Stimulated activated naive CD8-positive, alpha-beta T cell treated with anti-CD3 and anti-CD28 coated beads, Interleukin-15, Interleukin-2, amounts not matched to agents 100 ng/mL and 50 ng/mL, for 24 hours (primary cell): Measurements from ENCODE around the gene GALNT17.
"Not testable (repeated sequence)": the region's sequence is repeated elsewhere in the genome, so short reads cannot be mapped to it uniquely, and the experiment has no call there.

Source experiments
- H3K27ac Mint-ChIP-seq: one replicate; pipeline ENCODE4 v1.8.0; 2021; ENCODE audit warnings: mild to moderate bottlenecking, mixed read lengths
- H3K27me3 Mint-ChIP-seq: one replicate; pipeline ENCODE4 v1.8.0; 2021; ENCODE audit warnings: mixed read lengths
- H3K36me3 Mint-ChIP-seq: one replicate; pipeline ENCODE4 v1.8.0; 2021; ENCODE audit warnings: low read depth, mixed read lengths
- H3K4me1 Mint-ChIP-seq: one replicate; pipeline ENCODE4 v1.8.0; 2021; ENCODE audit warnings: low read depth, mixed read lengths
- H3K4me3 Mint-ChIP-seq: one replicate; pipeline ENCODE4 v1.8.0; 2021; ENCODE audit warnings: mild to moderate bottlenecking, mixed read lengths
- H3K9me3 Mint-ChIP-seq: one replicate; pipeline ENCODE4 v1.8.0; 2021; ENCODE audit warnings: mixed read lengths

Gene GALNT17

GRCh38 chr7:71584256-71584655 is 452.3 kb downstream of the GALNT17 start:
- H3K27ac Mint-ChIP-seq: no peak overlapping the region
- no peaks in the 10 kb centered on the region for H3K4me1 Mint-ChIP-seq
- no peaks in the 10 kb centered on the region for H3K36me3 Mint-ChIP-seq
- no peak overlapping the region for H3K4me3 Mint-ChIP-seq
- no peaks in the 10 kb centered on the region for H3K27me3 Mint-ChIP-seq
- H3K9me3 Mint-ChIP-seq: peaks cover 9% of the 10 kb centered on the region

- H3K27ac Mint-ChIP-seq: no peak overlapping the region
- H3K4me3 Mint-ChIP-seq: no peak overlapping the region
Measured at GRCh38 chr7:71591876-71592275, 459.9 kb downstream of the GALNT17 start.

GRCh38 chr7:71592388-71592787 is 460.4 kb downstream of the GALNT17 start:
- H3K36me3 Mint-ChIP-seq, H3K4me1 Mint-ChIP-seq, H3K4me3 Mint-ChIP-seq, H3K27ac Mint-ChIP-seq, H3K27me3 Mint-ChIP-seq: not testable (repeated sequence)
- H3K9me3 Mint-ChIP-seq: peaks cover 15% of the 10 kb centered on the region

More at GRCh38 chr7:71591876-71592275, 459.9 kb downstream of the GALNT17 start:
- no peaks in the 10 kb centered on the region for H3K27me3 Mint-ChIP-seq
- H3K36me3 Mint-ChIP-seq: no peaks in the 10 kb centered on the region
- peaks cover 15% of the 10 kb centered on the region for H3K9me3 Mint-ChIP-seq
- no peaks in the 10 kb centered on the region for H3K4me1 Mint-ChIP-seq

- no peaks in the 10 kb centered on the region for H3K4me1 Mint-ChIP-seq
- no peaks in the 10 kb centered on the region for H3K36me3 Mint-ChIP-seq
- no peak overlapping the region for H3K4me3 Mint-ChIP-seq
- H3K9me3 Mint-ChIP-seq: peaks cover 19% of the 10 kb centered on the region
- no peak overlapping the region for H3K27ac Mint-ChIP-seq
- H3K27me3 Mint-ChIP-seq: no peaks in the 10 kb centered on the region
Measured at GRCh38 chr7:71594736-71595135, 462.8 kb downstream of the GALNT17 start.

GRCh38 chr7:71595176-71595575 is 463.2 kb downstream of the GALNT17 start:
- no peaks in the 10 kb centered on the region for H3K36me3 Mint-ChIP-seq
- no peak overlapping the region for H3K27ac Mint-ChIP-seq
- H3K4me1 Mint-ChIP-seq: no peaks in the 10 kb centered on the region
- no peaks in the 10 kb centered on the region for H3K27me3 Mint-ChIP-seq
- H3K9me3 Mint-ChIP-seq: peaks cover 19% of the 10 kb centered on the region
- H3K4me3 Mint-ChIP-seq: no peak overlapping the region

- Mint-ChIP-seq H3K27me3 (no peaks in the 10 kb centered on the region), H3K27ac (no peak overlapping the region), H3K36me3 (no peaks in the 10 kb centered on the region), H3K4me1 (no peaks in the 10 kb centered on the region), H3K9me3 (peaks cover 30% of the 10 kb centered on the region), H3K4me3 (no peak overlapping the region)
Measured at GRCh38 chr7:71598553-71598952, 466.6 kb downstream of the GALNT17 start.

- no peak overlapping the region for H3K4me3 Mint-ChIP-seq
- H3K9me3 Mint-ChIP-seq: peaks cover 23% of the 10 kb centered on the region
- H3K36me3 Mint-ChIP-seq: no peaks in the 10 kb centered on the region
- H3K27me3 Mint-ChIP-seq: no peaks in the 10 kb centered on the region
- H3K27ac Mint-ChIP-seq: no peak overlapping the region
- H3K4me1 Mint-ChIP-seq: no peaks in the 10 kb centered on the region
Measured at GRCh38 chr7:71601851-71602250, 469.9 kb downstream of the GALNT17 start.

GRCh38 chr7:71604818-71605414 is 473.0 kb downstream of the GALNT17 start:
- Mint-ChIP-seq H3K4me3 (no peak overlapping the region), H3K27ac (no peak overlapping the region), H3K4me1 (no peaks in the 10 kb centered on the region), H3K9me3 (peaks cover 35% of the 10 kb centered on the region), H3K36me3 (no peaks in the 10 kb centered on the region), H3K27me3 (no peaks in the 10 kb centered on the region)

- no peak overlapping the region for H3K27ac Mint-ChIP-seq
- H3K4me1 Mint-ChIP-seq: no peaks in the 10 kb centered on the region
- H3K36me3 Mint-ChIP-seq: no peaks in the 10 kb centered on the region
- H3K9me3 Mint-ChIP-seq: peaks cover 22% of the 10 kb centered on the region
- no peaks in the 10 kb centered on the region for H3K27me3 Mint-ChIP-seq
- no peak overlapping the region for H3K4me3 Mint-ChIP-seq
Measured at GRCh38 chr7:71611986-71612385, 480.0 kb downstream of the GALNT17 start.

GRCh38 chr7:71612911-71613310 is 481.0 kb downstream of the GALNT17 start:
- no peaks in the 10 kb centered on the region for H3K4me1 Mint-ChIP-seq
- H3K27ac Mint-ChIP-seq: no peak overlapping the region
- H3K36me3 Mint-ChIP-seq: no peaks in the 10 kb centered on the region
- peaks cover 13% of the 10 kb centered on the region for H3K9me3 Mint-ChIP-seq
- no peak overlapping the region for H3K4me3 Mint-ChIP-seq
- H3K27me3 Mint-ChIP-seq: no peaks in the 10 kb centered on the region

GRCh38 chr7:71613313-71613712 is 481.4 kb downstream of the GALNT17 start:
- Mint-ChIP-seq H3K4me3 (no peak overlapping the region), H3K27ac (no peak overlapping the region), H3K36me3 (no peaks in the 10 kb centered on the region), H3K27me3 (no peaks in the 10 kb centered on the region), H3K4me1 (no peaks in the 10 kb centered on the region), H3K9me3 (peaks cover 12% of the 10 kb centered on the region)

- H3K4me1 Mint-ChIP-seq: no peaks in the 10 kb centered on the region
Measured at GRCh38 chr7:71615017-71615416, 483.1 kb downstream of the GALNT17 start.

GRCh38 chr7:71616217-71616616 is 484.3 kb downstream of the GALNT17 start:
- no peaks in the 10 kb centered on the region for H3K36me3 Mint-ChIP-seq
- H3K9me3 Mint-ChIP-seq: peaks cover 5% of the 10 kb centered on the region
- no peaks in the 10 kb centered on the region for H3K4me1 Mint-ChIP-seq
- no peak overlapping the region for H3K4me3 Mint-ChIP-seq
- no peaks in the 10 kb centered on the region for H3K27me3 Mint-ChIP-seq
- no peak overlapping the region for H3K27ac Mint-ChIP-seq

More at GRCh38 chr7:71615017-71615416, 483.1 kb downstream of the GALNT17 start:
- no peak overlapping the region for H3K4me3 Mint-ChIP-seq
- no peaks in the 10 kb centered on the region for H3K36me3 Mint-ChIP-seq
- H3K27ac Mint-ChIP-seq: no peak overlapping the region
- H3K27me3 Mint-ChIP-seq: no peaks in the 10 kb centered on the region
- H3K9me3 Mint-ChIP-seq: peaks cover 8% of the 10 kb centered on the region

- Mint-ChIP-seq H3K27ac (no peak overlapping the region), H3K4me1 (no peaks in the 10 kb centered on the region), H3K36me3 (no peaks in the 10 kb centered on the region), H3K4me3 (no peak overlapping the region), H3K9me3 (peaks cover 9% of the 10 kb centered on the region), H3K27me3 (no peaks in the 10 kb centered on the region)
Measured at GRCh38 chr7:71618278-71618677, 486.3 kb downstream of the GALNT17 start.

GRCh38 chr7:71625545-71625944 is 493.6 kb downstream of the GALNT17 start:
- H3K9me3 Mint-ChIP-seq: peaks cover 16% of the 10 kb centered on the region
- H3K27me3 Mint-ChIP-seq: no peaks in the 10 kb centered on the region
- no peak overlapping the region for H3K4me3 Mint-ChIP-seq
- no peaks in the 10 kb centered on the region for H3K36me3 Mint-ChIP-seq
- H3K27ac Mint-ChIP-seq: no peak overlapping the region
- H3K4me1 Mint-ChIP-seq: no peaks in the 10 kb centered on the region

- H3K36me3 Mint-ChIP-seq: no peaks in the 10 kb centered on the region
- peaks cover 14% of the 10 kb centered on the region for H3K9me3 Mint-ChIP-seq
- no peak overlapping the region for H3K27ac Mint-ChIP-seq
- no peaks in the 10 kb centered on the region for H3K4me1 Mint-ChIP-seq
- H3K4me3 Mint-ChIP-seq: no peak overlapping the region
- no peaks in the 10 kb centered on the region for H3K27me3 Mint-ChIP-seq
Measured at GRCh38 chr7:71626206-71626605, 494.3 kb downstream of the GALNT17 start.
